ENCODE results near the gene WWOX.

The WWOX gene

DNA sequence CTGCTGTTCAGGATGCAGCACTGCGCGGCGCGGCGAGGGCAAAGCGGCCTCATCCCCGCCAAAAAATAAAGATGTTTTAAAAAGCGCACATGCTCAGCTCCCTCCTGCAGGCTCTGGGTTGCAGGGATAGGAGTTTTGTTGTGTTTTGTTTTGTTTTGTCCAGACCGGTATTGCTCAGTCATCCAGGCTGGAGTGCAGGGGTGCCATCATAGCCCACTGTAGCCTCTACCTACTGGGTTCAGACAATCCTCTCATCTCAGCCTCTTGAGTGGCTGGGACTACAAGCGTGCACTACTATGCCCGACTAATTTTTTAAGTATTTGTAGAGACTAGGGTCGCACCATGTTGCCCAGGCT lies 636 bp downstream of the WWOX start:
- DNase-seq: no peak

DNA sequence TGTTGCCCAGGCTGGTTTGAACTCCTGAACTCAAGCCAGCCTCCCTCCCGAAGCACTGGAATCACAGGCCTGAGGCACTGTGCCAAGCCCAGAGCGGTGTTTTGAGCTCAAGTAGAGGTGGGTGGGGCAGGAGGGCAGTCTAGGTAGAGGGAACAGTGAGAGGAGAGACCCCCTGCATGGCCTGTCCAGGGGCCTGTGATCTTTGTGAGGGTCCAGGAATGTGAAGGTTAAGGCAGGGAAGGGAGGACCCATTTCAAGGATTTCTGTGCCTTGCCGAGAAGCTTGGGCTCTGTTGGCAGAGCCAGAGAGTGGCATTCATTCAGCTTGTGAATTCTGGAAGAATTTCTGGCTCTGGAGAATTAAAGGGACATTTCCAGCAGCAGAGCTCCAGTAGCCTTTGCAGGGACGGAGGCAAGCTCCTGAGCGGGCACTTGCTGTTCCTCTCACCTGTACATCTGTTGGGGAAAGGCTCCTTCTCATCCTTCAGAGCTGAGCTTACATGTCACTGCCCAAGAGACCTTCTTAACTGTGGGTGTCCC lies 2.7 kb downstream of the WWOX start:
- no peak for DNase-seq
- in situ Hi-C loops (cut with MboI; ENCODE audit: low pct_unique_long_range_greater_than_20kb, low sequenced_read_pairs): no loop called here

More for the DNA sequence above, 636 bp downstream of the WWOX start:
- in situ Hi-C loops (cut with MboI; ENCODE audit: low pct_unique_long_range_greater_than_20kb, low sequenced_read_pairs): no loop called here

- DNase-seq: no peak
- in situ Hi-C loops (cut with MboI; ENCODE audit: low pct_unique_long_range_greater_than_20kb, low sequenced_read_pairs): no loop called here
Measured at GRCh38 chr16:78102865-78103264, 3.4 kb downstream of the WWOX start.

DNA sequence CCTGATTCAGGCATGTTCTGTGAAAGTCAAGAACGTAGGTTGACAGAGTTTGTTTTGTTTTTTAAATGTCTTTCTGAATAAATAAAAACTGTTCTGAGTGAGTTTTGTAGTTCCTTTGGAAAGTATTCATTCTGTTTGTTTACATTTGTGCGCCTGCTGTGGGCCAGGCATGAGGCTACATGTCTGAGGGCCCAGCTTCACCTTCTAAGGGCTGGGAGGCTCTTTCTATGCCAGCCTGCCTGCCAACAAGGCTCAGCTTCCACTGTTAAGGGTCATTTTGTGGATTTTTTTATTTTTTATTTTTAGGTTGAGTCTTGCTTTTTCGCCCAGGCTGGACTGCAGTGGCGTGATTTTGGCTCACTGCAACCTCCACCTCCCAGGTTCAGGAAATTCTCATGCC lies 6.1 kb downstream of the WWOX start:
- DNase-seq: no peak
- in situ Hi-C loops (cut with MboI; ENCODE audit: low pct_unique_long_range_greater_than_20kb, low sequenced_read_pairs): no loop called here

DNA sequence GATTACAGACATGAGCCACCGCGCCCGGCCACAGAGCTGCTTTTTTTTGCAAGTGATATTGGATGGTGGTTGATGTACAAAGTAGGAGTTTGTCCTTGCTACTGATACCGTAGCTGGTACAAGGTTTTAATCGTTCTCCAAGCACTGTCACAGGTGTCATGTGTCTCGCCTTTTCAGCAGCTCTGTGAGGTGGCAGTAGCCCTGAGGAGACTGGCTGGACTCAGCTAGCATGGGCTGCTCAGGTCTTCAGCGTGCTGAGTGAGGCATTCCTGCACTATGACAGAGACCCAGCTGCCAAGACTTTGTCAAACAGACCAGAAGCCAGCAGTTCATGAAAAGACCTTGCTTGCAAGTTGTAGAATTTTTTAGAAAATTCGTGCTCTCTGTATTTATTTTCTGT lies 7.2 kb downstream of the WWOX start:
- in situ Hi-C loops (cut with MboI; ENCODE audit: low pct_unique_long_range_greater_than_20kb, low sequenced_read_pairs): no loop called here
- no peak for DNase-seq

GRCh38 chr16:78108451-78108850 lies 9.0 kb downstream of the WWOX start:
- DNase-seq: no peak
- in situ Hi-C loops (cut with MboI; ENCODE audit: low pct_unique_long_range_greater_than_20kb, low sequenced_read_pairs): no loop called here

GRCh38 chr16:78113258-78113657 lies 13.8 kb downstream of the WWOX start:
- in situ Hi-C loops (cut with MboI; ENCODE audit: low pct_unique_long_range_greater_than_20kb, low sequenced_read_pairs): no loop called here
- no peak for DNase-seq

DNA sequence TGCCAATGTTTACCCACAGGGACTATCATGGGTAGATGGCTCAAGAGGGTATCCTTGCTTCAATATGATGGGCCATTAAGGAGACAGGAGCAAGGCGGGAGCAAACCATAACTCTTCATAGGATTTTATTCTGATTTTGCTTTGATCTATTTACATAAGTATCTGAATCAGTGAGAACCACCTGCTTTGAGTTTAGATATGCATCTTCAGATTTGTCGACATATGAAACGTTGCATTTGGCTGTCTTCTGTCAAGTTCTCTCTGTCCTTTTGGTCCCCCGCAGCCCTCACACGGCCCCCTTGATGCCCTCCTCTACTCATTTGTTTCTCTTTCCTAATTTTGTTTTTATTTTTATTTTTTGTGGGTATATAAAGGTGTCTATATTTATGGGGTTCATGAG lies 16.2 kb downstream of the WWOX start:
- in situ Hi-C loops (cut with MboI; ENCODE audit: low pct_unique_long_range_greater_than_20kb, low sequenced_read_pairs): no loop called here
- no peak for DNase-seq

GRCh38 chr16:78116946-78117345 lies 17.5 kb downstream of the WWOX start:
- DNase-seq: peak; percentile 70
- in situ Hi-C loops (cut with MboI; ENCODE audit: low pct_unique_long_range_greater_than_20kb, low sequenced_read_pairs): no loop called here

DNA sequence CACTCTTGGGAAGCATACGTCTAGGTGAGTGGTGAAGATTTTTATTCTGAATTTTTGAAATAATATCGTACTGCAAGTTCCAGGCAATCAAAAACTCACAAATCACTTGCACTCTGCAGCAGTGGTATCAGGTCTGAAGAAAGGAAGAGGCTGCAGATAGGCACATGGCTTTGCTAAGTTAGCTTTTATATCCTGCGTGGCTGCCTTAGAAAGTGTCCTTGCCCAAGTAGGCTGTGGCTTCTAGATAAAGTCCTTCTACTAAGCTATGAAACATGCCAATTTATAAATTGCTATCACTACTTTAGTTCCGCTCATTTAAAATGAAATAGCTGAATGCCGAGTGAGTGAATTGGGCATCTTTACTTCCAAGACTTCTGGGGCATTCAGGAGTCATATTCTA lies 17.9 kb downstream of the WWOX start:
- in situ Hi-C loops (cut with MboI; ENCODE audit: low pct_unique_long_range_greater_than_20kb, low sequenced_read_pairs): no loop called here
- no peak for DNase-seq

- DNase-seq: no peak
- in situ Hi-C loops (cut with MboI; ENCODE audit: low pct_unique_long_range_greater_than_20kb, low sequenced_read_pairs): no loop called here
Measured at GRCh38 chr16:78118469-78119025, 19.1 kb downstream of the WWOX start.

DNA sequence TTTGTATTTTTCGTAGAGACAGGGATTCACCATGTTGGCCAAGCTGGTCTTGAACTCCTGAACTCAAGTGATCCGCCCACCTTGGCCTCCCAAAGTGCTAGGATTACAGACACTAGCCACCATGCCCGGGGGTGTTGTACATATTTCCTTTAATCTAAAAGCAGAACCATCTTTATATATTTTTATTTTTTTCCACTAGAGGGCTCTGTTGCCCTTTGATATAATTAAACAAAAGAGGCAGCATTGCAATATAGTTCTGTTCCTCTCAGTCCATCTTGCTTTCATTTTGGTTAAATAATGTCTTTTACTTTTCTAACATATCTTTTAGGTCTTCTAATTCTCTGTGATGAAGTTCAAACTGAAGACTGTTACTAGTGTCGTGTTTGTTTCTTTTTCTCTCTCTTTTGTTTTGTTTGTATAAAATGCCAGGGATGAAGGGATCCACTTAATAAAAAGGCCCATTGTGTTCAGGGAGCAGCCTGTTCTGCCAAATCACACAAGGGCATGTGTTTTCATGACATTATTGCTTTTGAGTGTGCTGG lies 23.4 kb downstream of the WWOX start:
- DNase-seq: peak; percentile 79
- in situ Hi-C loops (cut with MboI; ENCODE audit: low pct_unique_long_range_greater_than_20kb, low sequenced_read_pairs): no loop called here

DNA sequence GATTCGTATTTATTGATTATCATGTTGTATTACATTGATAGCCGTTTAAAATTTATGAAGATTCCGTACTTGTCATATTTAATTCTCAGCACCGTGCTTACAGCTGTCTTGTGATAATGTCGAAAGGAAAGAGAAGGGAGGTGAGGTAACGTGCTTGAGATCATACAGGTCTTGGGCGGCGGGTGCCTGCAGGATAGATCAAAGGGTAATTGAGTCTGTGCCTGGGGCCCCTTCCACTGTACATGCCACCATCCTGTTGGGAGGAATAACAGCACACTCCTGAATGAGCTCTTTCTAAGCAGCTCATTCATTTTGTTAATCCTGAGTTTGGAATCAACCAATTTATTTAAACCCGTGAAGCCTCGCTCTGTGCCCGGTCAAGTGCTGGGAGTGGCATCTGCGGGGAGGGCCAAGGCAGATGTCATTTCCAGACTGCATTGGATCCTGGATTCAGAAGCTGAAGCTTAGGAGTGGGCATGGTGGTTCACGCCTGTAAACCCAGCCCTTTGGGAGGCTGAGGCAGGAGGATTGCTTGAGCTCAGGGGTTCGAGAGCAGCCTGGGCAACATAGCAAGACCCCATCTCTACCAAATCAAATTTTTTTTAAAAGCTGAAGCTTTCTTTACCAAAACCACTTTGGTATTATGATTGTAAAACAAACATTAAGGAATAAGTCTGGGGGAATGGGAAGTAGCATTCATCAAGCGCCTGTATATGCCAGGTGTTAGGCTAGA lies 25.8 kb downstream of the WWOX start:
- in situ Hi-C loops (cut with MboI; ENCODE audit: low pct_unique_long_range_greater_than_20kb, low sequenced_read_pairs): no loop called here
- no peak for DNase-seq

DNA sequence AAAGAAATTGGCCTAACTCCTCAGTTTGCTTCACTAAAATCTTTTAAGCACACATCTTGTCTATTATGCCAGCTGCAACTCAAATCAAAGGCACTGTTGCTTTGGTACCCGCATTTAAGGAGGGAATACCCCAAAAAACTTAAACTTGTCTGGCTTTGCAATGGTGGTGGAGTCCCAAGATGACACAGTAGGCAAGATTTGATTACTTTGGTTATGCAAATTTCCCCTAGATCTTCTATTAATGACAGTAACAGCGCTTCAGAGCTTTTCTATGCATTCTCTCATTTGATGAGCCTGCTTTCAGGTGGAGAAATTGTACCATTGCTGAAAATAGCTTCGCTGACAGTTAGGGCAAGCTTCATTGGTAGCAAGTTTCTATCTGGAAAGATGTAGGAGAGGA lies 27.2 kb downstream of the WWOX start:
- no peak for DNase-seq
- in situ Hi-C loops (cut with MboI; ENCODE audit: low pct_unique_long_range_greater_than_20kb, low sequenced_read_pairs): no loop called here

DNA sequence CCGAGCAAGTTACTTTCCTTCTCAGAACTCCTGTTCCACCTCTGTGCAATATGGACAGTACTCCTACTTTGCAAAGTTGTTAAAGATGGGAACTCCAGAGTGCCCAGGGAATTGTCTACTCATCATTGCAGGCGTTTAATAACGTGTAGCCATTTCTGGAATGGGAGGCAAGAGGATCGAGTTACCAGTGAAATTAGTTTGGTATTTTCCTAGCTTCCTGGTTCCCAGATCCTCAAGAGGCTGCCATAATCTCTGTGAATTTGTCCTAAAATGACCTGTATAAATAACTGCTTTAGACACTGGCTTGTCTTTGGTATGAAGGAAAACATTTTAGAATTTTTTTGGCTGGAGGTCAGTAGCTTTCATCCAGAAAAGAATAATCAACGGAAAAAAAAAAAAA lies 27.7 kb downstream of the WWOX start:
- in situ Hi-C loops (cut with MboI; ENCODE audit: low pct_unique_long_range_greater_than_20kb, low sequenced_read_pairs): no loop called here
- DNase-seq: no peak

DNA sequence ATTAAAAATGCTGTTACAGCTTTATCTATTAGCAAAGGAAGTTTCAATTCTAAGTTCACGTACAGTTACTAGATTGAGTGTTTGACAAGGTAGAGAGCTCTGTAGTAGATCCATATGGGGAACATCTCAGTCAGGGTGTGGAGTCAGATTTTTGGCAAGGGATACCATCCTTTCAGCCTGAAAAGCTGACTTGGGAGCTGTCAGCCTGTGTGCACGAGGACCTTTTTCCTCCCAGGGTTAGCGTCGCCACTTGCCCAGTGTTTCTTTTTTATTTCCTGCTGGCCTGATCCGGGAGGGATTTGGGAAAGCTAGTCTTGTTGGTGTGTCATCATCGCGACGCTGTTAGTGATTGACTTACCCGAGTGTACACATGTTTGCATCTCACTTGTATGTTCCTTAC lies 29.5 kb downstream of the WWOX start:
- in situ Hi-C loops (cut with MboI; ENCODE audit: low pct_unique_long_range_greater_than_20kb, low sequenced_read_pairs): no loop called here
- no peak for DNase-seq

DNA sequence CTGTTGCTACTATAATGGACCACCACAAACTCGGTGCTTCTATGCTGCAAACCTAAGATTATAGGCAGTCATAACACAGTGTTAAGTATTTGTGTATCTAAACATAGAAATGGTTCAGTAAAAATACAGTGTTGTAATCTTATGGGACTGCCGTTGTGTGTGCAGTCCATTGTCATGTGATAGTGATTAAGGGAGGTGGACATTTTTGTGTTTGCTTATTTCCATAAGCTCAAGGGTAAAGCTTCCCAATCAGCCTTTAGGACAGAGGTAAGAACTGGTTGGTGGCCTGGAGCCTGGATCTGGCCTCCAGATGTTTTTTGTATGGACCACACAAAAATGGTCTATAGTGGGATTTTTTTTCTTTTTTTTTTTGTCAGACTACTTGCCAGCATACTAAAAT lies 29.9 kb downstream of the WWOX start:
- no peak for DNase-seq
- in situ Hi-C loops (cut with MboI; ENCODE audit: low pct_unique_long_range_greater_than_20kb, low sequenced_read_pairs): no loop called here

GRCh38 chr16:78130083-78130608 lies 30.7 kb downstream of the WWOX start:
- in situ Hi-C loops (cut with MboI; ENCODE audit: low pct_unique_long_range_greater_than_20kb, low sequenced_read_pairs): no loop called here

DNA sequence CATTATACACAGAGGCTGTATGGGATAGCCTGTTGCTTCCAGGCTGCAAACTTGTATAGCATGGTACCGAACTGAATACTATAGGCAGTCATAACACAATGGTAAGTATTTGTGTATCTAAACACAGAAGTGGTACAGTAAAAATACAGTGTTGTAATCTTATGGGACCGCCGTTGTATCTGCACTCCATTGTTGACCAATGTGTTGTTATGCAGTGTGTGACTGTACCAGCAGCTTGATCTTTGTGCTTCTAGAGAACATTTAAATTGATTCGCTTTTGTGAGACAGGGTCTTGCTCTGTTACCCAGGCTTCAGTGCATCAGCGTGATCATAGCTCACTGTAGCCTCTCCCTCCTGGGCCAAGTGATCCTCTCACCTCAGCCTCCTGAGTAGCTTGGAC lies 31.5 kb downstream of the WWOX start:
- in situ Hi-C loops (cut with MboI; ENCODE audit: low pct_unique_long_range_greater_than_20kb, low sequenced_read_pairs): no loop called here

More at GRCh38 chr16:78130083-78130608, 30.7 kb downstream of the WWOX start:
- DNase-seq: no peak

GRCh38 chr16:78133919-78134318 lies 34.5 kb downstream of the WWOX start:
- in situ Hi-C loops (cut with MboI; ENCODE audit: low pct_unique_long_range_greater_than_20kb, low sequenced_read_pairs): no loop called here

More for the DNA sequence above, 31.5 kb downstream of the WWOX start:
- no peak for DNase-seq

More at GRCh38 chr16:78133919-78134318, 34.5 kb downstream of the WWOX start:
- DNase-seq: no peak
